NCI-H1694 treated with DMSO at 0.1 percent for 48 hours (cell line): ENCODE data around the gene DSCAM.

Source experiments
- DNase-seq: peaks from one replicate; lab custom pipeline; 2025; lab: John Stamatoyannopoulos, UW

Gene DSCAM

DNA sequence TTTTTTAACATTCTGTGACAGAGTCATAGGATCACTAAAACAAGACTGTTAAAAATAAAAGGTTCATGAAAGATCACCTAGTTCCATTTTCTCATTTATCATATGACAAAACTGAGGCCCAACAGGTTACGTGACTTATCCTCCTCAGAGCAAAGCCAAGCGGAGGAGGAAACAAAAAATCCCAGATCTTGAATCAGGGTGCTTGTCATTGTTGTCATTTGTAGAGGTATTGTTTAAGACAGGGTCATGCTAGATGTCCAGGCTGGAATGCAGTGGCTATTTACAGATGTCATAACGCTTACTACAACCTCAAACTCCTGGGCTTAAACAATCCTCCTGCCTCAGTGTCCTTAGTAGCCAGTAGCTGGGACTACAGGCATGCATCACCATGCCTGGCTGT is 293.2 kb downstream of the DSCAM start:
- DNase-seq = no peak

DNA sequence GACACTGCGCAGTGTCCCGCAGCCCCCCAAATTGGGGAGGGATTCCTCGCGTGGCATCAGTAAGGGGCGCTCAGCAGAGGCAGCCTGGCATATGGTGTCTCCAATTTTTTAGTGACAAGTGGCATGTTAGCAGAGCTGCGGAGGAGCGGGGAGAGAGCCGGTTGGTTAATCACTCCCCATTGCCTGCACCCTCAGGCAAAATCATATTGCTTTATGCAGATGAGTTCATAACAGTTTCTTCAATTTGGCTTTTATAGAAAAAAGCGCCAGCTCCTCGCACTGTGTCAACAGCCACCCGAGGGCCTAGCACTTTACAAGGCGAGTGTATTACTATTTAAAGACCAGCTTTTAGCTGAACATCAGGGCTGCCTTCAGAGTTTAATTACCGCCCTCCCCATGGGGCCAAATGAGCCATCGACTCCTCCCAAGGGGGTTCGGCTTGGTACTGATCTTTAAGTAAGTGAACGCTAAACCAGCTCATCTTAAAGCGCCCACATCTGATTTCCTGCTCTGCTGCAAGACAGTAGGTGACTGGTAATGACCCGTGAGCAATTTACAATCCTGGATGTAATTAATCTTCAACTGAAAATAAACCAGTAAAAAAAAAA is 298.9 kb downstream of the DSCAM start:
- DNase-seq = peak; percentile 84

GRCh38 chr21:40546647-40547046 is 300.3 kb downstream of the DSCAM start:
- no peak for DNase-seq

DNA sequence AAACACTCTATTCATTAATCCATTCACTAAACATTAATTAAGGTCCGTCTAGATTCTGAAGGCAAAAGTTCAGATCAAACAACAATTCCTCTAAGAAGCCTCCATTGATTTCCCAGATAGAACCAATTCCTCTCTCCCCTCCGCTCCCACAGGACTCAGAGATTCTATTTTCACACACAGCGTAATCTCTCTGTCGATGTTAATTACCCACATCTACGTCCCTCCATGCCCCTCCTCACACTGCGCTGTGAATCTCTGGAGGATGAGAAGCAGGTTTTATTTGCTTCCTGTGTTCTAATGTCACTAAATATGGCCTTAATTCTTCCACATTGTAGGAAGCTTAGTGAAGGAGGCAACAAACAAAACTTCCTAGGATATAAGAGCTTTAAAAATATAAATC is 306.7 kb downstream of the DSCAM start:
- no peak for DNase-seq

DNA sequence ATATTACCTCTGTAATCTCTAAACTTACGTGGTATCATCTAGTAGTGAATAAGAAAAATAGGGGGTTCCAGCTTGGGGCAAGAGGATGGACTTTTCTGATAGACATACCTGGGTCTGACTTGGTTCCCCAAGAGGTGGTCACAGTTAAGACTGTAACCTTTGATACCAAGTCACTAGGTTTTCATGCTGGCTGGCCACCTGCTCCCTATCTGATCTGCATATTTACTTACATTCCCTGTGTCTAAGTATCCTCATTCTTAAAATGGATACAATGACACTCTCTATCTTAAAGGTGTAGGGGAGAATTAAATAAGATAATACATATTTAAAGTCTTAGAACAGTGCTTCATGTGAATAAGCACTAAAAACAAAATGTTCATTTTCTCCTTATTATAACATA is 312.1 kb downstream of the DSCAM start:
- DNase-seq = no peak

GRCh38 chr21:40531431-40532110 is 315.4 kb downstream of the DSCAM start:
- no peak for DNase-seq

- no peak for DNase-seq
Observed at GRCh38 chr21:40531016-40531415, 315.9 kb downstream of the DSCAM start.

DNA sequence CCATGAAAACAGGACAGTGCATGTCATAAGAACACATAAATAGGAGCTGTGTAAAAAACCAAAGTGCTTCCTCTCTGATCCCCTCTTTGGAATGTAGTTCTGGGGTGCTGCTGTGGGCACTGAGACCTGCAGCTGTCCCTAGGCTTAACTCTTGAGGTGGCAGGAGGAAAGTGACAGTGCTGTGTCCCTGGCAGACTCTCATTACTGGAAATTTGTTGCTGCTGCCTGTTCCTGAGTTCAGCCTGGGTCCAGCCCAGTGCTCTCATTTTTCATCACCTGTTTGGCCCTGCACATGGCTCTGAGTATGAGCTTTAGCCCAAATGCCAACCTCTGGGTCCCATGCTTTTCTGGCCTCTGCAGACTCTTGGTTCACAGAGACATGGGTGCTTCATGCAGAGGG is 329.3 kb downstream of the DSCAM start:
- DNase-seq = no peak

DNA sequence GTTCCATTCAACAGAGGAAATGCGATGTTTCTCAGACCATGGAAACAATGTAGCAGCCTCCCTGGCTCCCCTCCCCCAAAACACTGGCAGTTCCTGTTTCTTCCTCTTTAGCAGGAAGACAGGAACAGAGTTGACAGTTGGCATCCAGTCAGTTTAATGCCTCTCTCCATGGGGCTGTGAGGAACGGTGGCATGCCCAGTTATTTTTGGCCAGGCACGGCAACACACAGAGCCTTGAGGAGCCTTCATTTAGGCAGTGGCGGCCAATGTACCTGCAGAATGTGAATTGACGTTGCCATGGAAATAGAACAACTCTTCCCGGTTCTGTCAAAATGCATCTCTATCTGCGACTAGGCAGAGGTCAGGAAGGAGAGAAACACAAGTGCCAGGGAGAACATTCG is 330.6 kb downstream of the DSCAM start:
- DNase-seq = no peak

DNA sequence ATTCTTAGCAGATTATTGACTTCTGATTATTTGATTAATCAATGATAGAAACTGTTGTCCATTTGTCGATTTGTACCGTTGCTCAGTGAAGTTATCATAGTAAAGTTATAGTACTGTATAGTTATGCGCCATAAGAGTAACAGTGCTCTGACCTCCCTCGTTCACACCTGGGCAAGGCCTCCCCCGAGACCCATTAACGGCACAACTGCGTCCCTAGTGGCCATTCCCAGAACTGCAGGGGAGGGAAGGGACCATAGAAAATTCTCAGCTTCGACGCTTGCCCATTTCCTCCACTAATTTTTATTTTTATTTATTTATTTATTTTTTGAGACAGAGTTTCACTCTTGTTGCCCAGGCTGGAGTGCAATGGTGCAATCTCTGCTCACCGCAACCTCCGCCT is 334.4 kb downstream of the DSCAM start:
- DNase-seq = no peak

DNA sequence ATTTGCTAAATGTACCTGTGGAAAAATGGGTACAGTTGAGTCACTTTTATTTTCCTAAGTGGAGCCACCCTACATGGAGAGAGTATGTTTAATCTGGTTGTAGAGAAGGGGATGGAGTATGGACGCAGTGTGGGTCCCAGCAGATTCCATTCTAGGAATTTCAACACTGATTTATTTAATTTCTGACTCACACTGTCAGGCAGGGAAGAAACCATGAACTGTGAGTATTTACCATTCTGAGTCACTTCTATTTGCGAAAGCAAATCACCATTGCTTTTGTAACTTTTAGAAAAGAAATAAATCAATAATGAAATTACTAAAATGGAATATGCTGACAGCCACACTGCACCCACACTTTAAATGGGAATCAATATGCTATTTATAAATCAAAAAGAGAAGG is 339.0 kb downstream of the DSCAM start:
- DNase-seq = no peak

DNA sequence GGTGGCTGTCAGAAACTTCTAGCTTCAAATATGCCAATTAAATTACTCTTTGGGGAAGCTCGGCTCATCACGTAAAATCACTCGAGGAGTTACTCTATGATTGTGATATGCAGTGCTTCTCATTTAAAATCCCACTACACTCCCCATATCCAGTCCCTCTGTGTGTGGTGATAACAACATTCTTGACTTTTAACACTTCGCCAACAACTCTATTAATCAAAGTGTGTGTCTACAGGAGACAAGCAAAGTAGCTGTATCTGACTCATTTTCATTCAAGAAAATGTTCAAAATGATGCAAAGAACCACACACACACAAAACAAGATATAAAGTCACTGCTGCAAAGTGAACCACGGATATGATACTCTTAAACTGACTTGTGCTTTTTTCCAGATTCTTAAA is 341.3 kb downstream of the DSCAM start:
- DNase-seq = no peak

GRCh38 chr21:40505244-40505643 is 341.7 kb downstream of the DSCAM start:
- no peak for DNase-seq

- DNase-seq = no peak
Observed at GRCh38 chr21:40504825-40505224, 342.1 kb downstream of the DSCAM start.

DNA sequence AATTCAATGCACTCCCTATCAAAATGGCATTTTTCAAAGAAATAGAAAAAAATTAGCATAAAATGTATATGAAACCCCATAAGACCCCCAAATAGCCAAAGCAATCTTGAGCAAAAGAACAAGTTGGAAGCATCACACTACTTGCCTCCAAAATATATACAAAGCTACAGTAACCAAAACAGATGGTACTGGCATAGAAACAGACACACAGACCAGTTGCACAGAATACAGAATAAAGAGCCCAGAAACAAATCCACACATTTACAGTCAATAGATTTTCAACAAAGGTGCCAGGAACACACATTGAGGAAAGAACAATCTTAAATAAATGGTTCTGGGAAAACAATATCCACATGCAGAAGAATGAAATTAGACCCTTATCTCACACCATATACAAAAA is 350.8 kb downstream of the DSCAM start:
- no peak for DNase-seq

DNA sequence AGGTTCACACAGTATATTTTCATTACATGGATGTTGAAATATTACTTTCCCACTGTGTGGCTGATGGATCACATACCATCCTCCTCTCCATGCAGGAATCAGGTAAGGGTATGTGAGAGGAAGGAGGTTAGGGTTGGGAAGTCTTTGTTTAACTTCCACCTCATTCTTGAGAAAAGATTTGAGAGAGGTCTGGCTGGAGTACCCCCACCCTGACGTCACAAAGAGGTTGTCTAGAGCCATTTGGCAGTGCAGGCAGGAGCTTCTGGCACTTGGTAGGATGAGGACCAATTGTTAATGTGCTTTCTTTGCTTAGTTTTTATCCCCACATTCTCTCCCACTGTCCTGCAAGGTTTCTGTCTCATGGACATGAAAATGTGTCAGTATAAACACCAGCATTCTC is 356.6 kb downstream of the DSCAM start:
- DNase-seq = no peak

GRCh38 chr21:40489001-40489400 is 358.0 kb downstream of the DSCAM start:
- no peak for DNase-seq

DNA sequence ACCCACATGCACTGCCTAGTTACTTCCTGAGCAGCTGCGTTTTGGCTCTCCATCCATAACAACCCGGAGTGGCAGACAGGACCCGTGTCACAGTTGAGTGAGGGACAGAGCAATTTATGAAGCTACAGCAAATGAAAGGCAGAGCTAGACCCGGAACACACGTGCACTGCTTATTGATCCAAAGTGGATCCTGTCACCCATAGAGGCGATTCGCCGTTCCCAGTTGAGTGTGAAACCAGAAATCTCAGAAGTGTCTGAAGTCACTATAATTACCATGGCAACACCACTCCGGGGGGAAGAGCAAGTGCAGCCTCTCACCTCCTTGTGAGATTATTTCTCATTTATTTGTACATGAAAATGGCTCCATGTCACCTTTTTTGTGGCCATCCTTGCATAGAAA is 365.2 kb downstream of the DSCAM start:
- DNase-seq = no peak

DNA sequence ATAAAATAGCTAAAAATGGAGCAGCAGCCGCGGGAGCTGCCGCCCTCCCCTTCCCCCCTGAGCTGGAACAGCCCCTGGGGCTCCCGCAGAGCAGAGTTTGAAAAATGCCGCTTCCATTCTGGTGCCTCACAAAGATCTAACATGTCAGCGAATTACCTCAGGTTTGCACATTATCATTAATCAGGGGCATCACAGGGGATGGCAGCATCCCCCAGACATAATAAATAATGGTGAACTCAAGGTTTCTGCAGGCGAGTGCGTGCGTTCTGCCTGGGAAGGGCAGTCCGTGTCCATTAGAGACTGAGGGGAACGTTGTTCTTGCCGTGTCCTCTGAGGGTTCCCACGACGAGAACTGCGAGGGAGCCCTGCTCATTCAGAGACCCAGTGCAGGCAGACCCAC is 372.4 kb downstream of the DSCAM start:
- DNase-seq = no peak

DNA sequence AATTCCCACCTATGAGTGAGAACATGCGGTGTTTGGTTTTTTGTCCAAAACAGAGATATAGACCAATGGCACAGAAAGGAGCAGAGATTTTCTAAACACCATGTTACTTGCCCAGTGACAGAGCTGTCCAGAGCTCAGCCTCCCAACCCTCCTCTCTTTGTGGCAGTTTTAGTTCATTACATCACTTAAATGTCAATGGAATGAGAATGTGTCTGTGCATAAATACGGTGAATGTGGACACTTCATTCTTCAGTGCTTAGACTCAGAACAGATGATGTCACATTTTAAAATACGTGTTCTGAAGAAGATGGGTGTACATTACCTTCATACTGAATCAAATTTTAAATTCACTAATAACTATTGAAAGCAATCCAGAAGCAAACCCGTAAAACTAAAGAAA is 374.9 kb downstream of the DSCAM start:
- DNase-seq = no peak

- DNase-seq = no peak
Observed at GRCh38 chr21:40471103-40471502, 375.9 kb downstream of the DSCAM start.

DNA sequence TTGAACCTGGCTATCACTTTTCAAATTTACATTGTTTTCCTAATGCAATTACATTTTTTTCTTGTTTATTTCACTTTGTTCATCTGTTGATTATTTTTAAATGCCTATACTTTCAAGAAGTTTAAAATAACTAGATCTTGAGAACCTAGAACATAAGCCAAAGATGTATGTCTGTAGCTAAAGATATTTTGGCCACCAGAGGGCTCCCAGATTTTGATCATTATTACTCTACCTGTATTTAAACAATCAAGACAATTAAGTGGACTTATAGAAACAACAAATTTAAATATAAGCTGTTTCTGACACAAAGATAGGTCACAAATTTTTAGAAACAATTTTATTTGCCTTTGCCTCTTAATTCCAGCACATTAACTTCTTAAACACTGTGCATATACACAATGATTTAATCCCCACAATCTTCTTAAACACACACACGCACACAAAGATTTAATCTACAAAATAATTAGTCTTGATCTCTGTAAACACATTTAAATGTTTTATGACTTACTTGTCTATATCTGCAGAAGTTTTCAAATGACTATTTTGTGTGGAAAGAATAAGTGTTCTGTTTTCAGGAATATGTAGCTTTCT is 380.0 kb downstream of the DSCAM start:
- DNase-seq = peak; percentile 31

- DNase-seq = no peak
Observed at GRCh38 chr21:40465382-40465781, 381.6 kb downstream of the DSCAM start.

GRCh38 chr21:40463176-40463575 is 383.8 kb downstream of the DSCAM start:
- DNase-seq = no peak
